Chondrocyte (in vitro differentiated cells): ENCODE measurements around the gene ARMC7. TPM values are rescaled to one million over a fixed set of nuclear protein-coding genes. Genes with fewer than 3 reads are reported as not detected.

Experiments used
- DNase-seq: peaks from one replicate; pipeline ENCODE4 v3.0.0; 2021; ENCODE audit warnings: mixed read lengths, low spot score
- H3K27ac Mint-ChIP-seq: one replicate; pipeline ENCODE4 v1.8.0; 2021; ENCODE audit warnings: mild to moderate bottlenecking, moderate library complexity, mixed read lengths; ENCODE audit not compliant: unreplicated experiment
- H3K27me3 Mint-ChIP-seq: 2 replicates; pipeline ENCODE4 v1.8.0; 2021; ENCODE audit warnings: low read depth, mixed read lengths
- H3K36me3 Mint-ChIP-seq: 2 replicates; pipeline ENCODE4 v1.8.0; 2021; ENCODE audit warnings: low read depth, mixed read lengths
- H3K4me1 Mint-ChIP-seq: 2 replicates; pipeline ENCODE4 v1.8.0; 2021; ENCODE audit warnings: low read depth, mild to moderate bottlenecking, mixed read lengths
- H3K4me3 Mint-ChIP-seq: one replicate; pipeline ENCODE4 v1.8.0; 2021; ENCODE audit warnings: mild to moderate bottlenecking, moderate library complexity, mixed read lengths; ENCODE audit not compliant: unreplicated experiment
- H3K9me3 Mint-ChIP-seq: 2 replicates; pipeline ENCODE4 v1.8.0; 2021; ENCODE audit warnings: low read depth, mixed read lengths
- total RNA-seq: library from RNA; stranded (reverse); gene quantifications from 3 replicates; pipeline ENCODE4 v1.2.1, GENCODE V29; 2021
- TF ChIP-seq, protein P1 (sequence below): fragments of 200-600 bp; sonication (generic); IDR thresholded peaks from 2 replicates; pipeline ENCODE4 v1.5.0; 2021; ENCODE audit warnings: antibody characterized with exemption, mild to moderate bottlenecking, moderate library complexity

The ARMC7 gene
- total RNA-seq, 1 donor from 2014 or later, result 10.8 TPM

DNA sequence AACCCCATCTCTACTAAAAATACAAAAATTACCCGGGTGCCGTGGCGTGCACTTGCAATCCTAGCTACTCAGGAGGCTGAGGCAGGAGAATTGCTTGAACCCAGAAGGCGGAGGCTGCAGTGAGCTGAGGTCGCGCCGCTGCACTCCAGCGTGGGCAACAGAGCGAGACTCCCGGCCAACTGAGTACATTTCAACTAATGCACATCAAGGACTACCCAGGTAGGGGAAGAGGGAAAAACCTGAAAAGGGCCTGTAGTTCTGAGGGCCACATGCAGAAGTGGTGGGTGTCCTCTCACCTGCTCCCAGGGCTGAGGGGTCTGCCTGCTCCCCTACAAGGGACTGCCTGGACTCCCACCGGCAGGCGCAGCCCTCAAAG lies 22.6 kb upstream of the ARMC7 start:
- H3K27ac Mint-ChIP-seq, result no peak overlapping the region
- no peak for DNase-seq
- no peaks in the 10 kb centered on the region for H3K36me3 Mint-ChIP-seq
- H3K4me3 Mint-ChIP-seq, result peak overlapping the region; percentile 54
- peaks cover 46% of the 10 kb centered on the region for H3K4me1 Mint-ChIP-seq
- TF ChIP-seq, protein P1, sequence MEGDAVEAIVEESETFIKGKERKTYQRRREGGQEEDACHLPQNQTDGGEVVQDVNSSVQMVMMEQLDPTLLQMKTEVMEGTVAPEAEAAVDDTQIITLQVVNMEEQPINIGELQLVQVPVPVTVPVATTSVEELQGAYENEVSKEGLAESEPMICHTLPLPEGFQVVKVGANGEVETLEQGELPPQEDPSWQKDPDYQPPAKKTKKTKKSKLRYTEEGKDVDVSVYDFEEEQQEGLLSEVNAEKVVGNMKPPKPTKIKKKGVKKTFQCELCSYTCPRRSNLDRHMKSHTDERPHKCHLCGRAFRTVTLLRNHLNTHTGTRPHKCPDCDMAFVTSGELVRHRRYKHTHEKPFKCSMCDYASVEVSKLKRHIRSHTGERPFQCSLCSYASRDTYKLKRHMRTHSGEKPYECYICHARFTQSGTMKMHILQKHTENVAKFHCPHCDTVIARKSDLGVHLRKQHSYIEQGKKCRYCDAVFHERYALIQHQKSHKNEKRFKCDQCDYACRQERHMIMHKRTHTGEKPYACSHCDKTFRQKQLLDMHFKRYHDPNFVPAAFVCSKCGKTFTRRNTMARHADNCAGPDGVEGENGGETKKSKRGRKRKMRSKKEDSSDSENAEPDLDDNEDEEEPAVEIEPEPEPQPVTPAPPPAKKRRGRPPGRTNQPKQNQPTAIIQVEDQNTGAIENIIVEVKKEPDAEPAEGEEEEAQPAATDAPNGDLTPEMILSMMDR, result no peak
- H3K9me3 Mint-ChIP-seq, result no peaks in the 10 kb centered on the region
- H3K27me3 Mint-ChIP-seq, result no peaks in the 10 kb centered on the region

DNA sequence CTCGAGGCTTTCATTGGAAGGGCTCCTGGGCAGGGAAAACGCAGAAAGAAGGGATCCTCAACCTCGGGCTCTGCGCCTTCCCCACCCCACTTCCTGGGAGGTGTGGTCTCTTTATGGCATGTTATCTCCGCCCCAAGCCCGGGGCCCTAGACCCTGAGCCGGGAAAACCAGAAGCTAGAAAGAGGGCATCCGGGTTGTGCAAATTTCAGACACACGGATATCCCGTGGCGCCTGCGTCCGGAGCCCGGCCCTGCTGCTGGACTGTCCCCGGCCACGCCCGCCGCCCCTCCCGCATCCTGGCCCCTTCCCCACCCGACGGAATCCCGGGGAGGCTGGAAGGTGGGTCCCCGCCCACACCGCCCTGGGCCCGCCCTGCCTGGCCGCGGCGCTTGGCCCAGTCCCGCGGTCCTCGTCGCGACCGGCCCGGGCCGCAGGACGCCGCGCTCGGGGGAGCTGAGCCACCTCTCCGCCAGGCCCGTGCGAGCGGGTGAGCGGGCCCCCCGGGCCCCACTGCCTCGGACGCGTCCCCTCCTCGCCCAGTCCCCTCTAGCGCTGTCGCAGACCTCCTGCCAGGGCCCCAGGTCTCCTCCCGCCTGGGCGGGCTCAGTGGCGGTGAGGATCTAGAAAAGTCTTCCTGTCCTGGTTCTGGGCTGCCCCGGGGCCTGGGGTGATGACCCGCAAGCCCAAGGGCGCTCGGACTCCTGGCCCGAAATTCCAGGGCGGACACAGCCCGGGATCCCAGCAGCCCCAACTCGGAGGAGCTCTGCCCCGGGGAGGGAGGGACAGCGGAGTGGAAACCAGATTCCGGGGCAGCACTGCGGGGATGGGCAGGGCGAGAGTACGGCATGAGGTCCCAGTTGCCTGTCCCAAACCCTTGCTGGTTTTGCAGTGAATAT lies 22.0 kb upstream of the ARMC7 start, which contains the start of gene SLC16A5:
TSS of gene SLC16A5 (plus strand) at position 397 of the 896 bp plus-strand sequence. CDS start 5,683 bp downstream, outside the sequence.
- H3K36me3 Mint-ChIP-seq, result no peaks in the 10 kb centered on the region
- H3K27me3 Mint-ChIP-seq, result no peaks in the 10 kb centered on the region
- H3K4me1 Mint-ChIP-seq, result peaks cover 40% of the 10 kb centered on the region
- peak within 1 kb of the TSS; percentile 67 for H3K4me3 Mint-ChIP-seq
- TF ChIP-seq, protein P1, result no peak
- H3K27ac Mint-ChIP-seq, result no peak within 1 kb of the TSS
- H3K9me3 Mint-ChIP-seq, result no peaks in the 10 kb centered on the region
- DNase-seq, result no peak

DNA sequence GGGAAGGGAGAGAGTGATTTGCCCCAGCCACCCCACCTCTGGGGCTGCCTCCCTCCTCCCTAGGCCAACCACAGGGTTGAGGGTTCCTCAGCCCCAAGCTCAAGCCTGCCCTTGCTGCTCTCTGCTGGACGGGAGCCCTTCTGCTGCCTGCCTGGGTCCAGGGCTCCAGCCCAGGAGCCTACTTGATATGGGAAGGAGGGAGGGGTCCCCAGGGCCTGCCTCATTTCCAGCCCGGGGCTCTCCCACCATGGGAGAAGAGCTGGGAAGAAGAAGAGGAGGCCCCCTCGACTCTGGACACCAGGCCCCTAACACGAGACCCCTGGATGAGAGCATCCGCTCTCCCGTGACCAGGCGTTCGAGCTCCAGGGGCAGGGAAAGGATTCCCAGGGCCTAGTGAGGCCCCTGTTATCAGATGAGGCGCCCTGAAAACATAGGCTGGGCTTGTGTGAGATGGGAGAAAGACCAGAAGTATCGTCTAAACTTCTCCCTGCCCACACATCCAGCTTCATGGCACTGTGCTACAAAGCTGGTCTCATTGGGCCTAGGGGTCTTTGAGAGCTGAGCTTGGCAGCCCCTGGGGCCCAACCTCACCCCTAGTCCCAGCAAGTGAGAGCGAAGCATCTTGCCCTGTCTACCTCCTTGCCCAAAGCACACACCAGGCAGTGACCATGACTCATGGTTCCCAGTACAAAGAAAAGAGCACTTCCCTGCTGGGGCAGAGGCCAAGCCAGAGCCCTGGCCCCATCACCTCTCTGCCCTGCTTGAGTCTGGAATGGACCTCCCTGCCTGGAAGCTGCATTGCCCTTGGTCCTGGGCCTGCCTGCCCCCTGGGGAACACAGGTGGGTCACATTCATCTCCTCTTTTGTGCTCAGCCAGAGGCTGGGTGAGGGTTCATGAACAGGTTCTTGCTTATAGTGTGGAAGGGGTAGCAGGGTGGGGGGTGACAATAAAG lies 21.0 kb upstream of the ARMC7 start:
- H3K27me3 Mint-ChIP-seq, result no peaks in the 10 kb centered on the region
- H3K36me3 Mint-ChIP-seq, result no peaks in the 10 kb centered on the region
- H3K27ac Mint-ChIP-seq, result no peak overlapping the region
- peaks cover 37% of the 10 kb centered on the region for H3K4me1 Mint-ChIP-seq
- peak overlapping the region; percentile 67 for H3K4me3 Mint-ChIP-seq
- H3K9me3 Mint-ChIP-seq, result no peaks in the 10 kb centered on the region
- DNase-seq, result no peak
- TF ChIP-seq, protein P1, result no peak

DNA sequence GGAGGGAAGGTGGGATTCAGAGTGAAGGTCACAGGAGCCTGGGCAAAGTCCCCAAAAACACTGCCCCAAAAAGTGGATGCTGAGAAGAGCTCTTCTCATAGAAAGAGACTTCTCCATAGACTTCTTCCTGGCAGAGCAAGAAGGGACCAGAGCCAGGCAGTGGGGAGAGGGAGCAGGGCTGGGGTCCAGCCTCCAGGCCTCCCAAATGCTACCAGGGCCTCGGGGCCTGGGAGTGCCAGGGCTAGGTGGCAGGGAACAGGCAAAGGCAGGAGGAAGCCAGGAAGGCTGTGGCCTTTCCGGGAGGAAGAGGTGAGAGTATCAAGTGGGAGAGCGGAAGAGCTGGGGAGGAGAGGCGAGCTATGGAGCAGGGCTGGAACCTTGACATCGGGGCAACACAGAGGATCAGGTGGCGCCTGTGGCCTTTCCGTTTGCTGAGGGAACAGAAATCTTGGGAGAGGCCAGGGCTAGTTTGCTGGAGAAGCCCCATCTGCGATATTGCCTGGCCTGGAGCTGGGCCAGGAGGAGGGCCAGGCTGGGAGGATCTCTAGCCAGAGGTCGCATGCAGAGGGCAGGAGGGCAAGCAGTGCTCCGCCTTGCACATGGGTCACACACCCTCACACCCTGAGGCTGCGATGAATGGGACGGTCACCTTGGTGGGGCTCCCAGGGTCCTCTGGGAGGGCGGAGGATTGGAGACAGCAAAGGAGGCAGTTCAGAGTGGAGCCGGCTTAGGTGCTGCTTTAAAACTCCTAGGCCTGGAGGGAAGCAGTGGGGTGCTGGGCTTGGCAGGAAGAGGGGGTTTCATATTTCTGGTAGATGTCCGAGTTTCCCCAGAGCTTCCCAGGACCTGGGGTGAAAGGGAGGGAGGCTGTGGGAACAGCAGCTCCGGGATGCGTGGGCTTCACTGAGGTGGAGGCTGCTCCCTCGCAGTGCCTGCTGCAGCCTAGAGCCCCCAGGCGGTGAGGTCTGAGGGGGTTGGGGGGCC lies 18.6 kb upstream of the ARMC7 start:
- Mint-ChIP-seq H3K36me3 (no peaks in the 10 kb centered on the region), H3K4me3 (no peak overlapping the region), H3K27me3 (no peaks in the 10 kb centered on the region), H3K4me1 (peaks cover 27% of the 10 kb centered on the region), H3K9me3 (no peaks in the 10 kb centered on the region), H3K27ac (no peak overlapping the region)
- no peak for DNase-seq
- TF ChIP-seq, protein P1, result no peak
